ENCODE data around the gene C9orf153. TPM values are rescaled to one million over a fixed set of nuclear protein-coding genes. Genes with fewer than 3 reads are reported as not detected.
"Not testable (repeated sequence)": the region's sequence is repeated elsewhere in the genome, so short reads cannot be mapped to it uniquely, and the experiment has no call there.

C9orf153 gene
- total RNA-seq, 2 experiments from 2014 or later: 0.34 to 0.42 TPM

- Mint-ChIP-seq H3K27ac (no peak overlapping the region), H3K27me3 (ENCODE audit: low read depth) (no peaks in the 10 kb centered on the region), H3K4me3 (no peak overlapping the region), H3K9me3 (ENCODE audit: insufficient read depth) (no peaks in the 10 kb centered on the region), H3K4me1 (ENCODE audit: low read depth) (no peaks in the 10 kb centered on the region), H3K36me3 (ENCODE audit: low read depth) (no peaks in the 10 kb centered on the region)
- ChIA-PET CTCF (interaction anchor here (1.5 to 1.9 kb wide), 2 partner anchors 15 to 16 kb away, joined by 4 to 9 read pairs; no protein-coding TSS in a partner anchor), POLR2A (no interaction called here)
- no peak for ATAC-seq
- no peak for DNase-seq
Observed at GRCh38 chr9:86217076-86217755, 42.2 kb downstream of the C9orf153 start.

DNA sequence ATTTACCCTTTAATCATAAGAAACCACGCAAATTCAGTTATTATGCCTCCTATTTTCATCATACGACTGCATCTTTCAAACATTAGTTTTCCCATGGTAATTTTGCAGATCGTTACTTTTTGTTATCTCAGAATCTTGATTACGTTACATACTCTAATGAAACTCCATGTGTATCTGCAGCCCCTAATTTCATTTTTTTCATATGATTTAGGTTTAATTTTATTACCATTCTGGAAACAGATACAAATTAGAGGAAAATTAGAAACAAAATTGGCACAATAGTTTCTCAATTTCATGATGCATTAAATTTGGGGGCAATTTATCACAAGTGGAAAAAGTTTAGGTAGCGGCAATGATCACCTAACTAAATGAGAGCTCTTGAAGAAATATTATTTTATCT, 52.3 kb downstream of the C9orf153 start:
- peaks cover 5% of the 10 kb centered on the region for H3K27me3 Mint-ChIP-seq (ENCODE audit: low read depth)
- DNase-seq: no peak
- no peak for ATAC-seq
- no peaks in the 10 kb centered on the region for H3K36me3 Mint-ChIP-seq (ENCODE audit: low read depth)
- ChIA-PET POLR2A (no interaction called here), CTCF (no interaction called here)
- no peak overlapping the region for H3K27ac Mint-ChIP-seq
- H3K4me1 Mint-ChIP-seq (ENCODE audit: low read depth): no peaks in the 10 kb centered on the region
- H3K9me3 Mint-ChIP-seq (ENCODE audit: insufficient read depth): no peaks in the 10 kb centered on the region
- no peak overlapping the region for H3K4me3 Mint-ChIP-seq

DNA sequence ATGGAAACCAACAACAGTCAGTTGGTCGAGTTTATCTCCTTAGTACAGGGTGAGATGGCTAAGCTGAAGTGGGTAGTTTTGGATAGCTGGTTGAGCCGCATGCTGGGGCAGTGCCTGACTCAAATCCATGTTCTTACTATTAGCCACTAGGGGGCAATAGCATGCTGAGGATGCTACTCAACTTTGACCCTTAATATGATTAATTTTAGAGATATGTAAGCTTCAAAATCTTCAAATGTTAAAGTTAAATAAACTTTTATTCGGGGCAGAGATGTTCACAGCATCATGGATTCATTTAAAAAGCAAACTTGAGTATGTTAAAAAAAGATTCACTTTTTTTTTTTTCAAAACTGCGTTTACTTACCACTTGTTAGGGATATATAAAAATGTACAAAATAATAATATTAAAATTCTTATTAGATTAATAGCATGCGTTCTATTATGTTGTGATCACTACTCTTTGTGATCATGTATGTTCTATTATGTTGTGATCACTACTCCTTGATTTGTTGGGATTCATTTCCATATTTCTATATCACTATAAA, 57.0 kb downstream of the C9orf153 start:
- Mint-ChIP-seq H3K9me3 (ENCODE audit: insufficient read depth) (no peaks in the 10 kb centered on the region), H3K4me3 (no peak overlapping the region), H3K27ac (no peak overlapping the region), H3K27me3 (ENCODE audit: low read depth) (peaks cover 9% of the 10 kb centered on the region), H3K4me1 (ENCODE audit: low read depth) (peaks cover 4% of the 10 kb centered on the region), H3K36me3 (ENCODE audit: low read depth) (no peaks in the 10 kb centered on the region)
- POLR2A ChIA-PET: interaction anchor here (0.7 to 0.8 kb wide), 2 partner anchors 80 to 627 kb away, joined by 3 to 7 read pairs; partner anchors contain the start of gene ISCA1
- DNase-seq (peak; percentile 40), ATAC-seq (peak; percentile 74)
- CTCF ChIA-PET: interaction anchor here (0.6 to 2.0 kb wide), 18 partner anchors 11 to 255 kb away, joined by 3 to 10 read pairs (median 4); no protein-coding TSS in a partner anchor

DNA sequence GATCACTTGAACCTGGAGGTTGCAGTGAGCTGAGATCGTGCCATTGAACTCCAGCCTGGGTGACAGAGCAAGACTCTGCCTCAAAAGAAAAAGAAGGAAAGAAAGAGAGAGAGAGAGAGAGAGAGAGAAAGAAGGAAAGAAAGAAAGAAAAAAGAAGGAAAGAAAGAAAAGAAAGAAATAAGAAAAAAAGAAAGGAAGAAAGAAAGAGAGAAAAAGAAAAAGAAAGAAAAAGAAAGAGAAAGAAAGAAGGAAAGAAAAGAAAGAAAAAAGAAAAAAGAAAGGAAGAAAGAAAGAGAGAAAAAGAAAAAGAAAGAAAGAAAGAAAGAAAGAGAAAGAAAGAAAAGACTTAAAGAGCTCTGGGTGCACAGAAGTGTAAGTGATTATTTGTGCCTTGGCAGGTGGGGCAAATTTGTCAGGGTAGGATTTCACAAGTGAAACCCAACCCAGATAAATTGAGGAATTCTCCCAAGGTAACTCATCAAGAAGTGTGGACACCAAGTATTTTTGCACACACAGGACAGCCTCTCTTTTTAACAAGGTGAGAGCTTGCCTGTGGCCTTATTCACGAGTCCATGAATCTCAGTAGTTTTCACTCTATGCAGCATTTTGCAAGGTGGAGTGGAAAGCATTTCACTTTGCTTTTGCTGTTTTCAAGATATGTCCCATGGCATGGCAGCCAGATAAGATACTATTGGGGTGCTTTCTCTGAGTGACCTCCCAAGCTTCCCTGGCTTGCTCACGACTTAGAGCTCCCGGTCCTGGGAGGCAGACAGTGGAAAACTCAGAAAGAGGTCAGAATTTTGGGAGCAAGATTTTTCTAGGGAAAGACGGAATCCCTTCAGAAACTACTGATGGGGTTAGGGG, 57.8 kb downstream of the C9orf153 start:
- Mint-ChIP-seq H3K36me3 (ENCODE audit: low read depth) (no peaks in the 10 kb centered on the region), H3K4me3 (no peak overlapping the region), H3K4me1 (ENCODE audit: low read depth) (peaks cover 4% of the 10 kb centered on the region), H3K27me3 (ENCODE audit: low read depth) (peaks cover 9% of the 10 kb centered on the region), H3K9me3 (ENCODE audit: insufficient read depth) (no peaks in the 10 kb centered on the region), H3K27ac (no peak overlapping the region)
- ATAC-seq (no peak), DNase-seq (no peak)
- ChIA-PET POLR2A (interaction anchor here (0.7 kb wide), 1 partner anchor 626 kb away, joined by 7 read pairs; no protein-coding TSS in a partner anchor), CTCF (interaction anchor here (0.6 to 2.0 kb wide), 16 partner anchors 10 to 255 kb away, joined by 3 to 10 read pairs (median 4); no protein-coding TSS in a partner anchor)

GRCh38 chr9:86200599-86201162, 58.8 kb downstream of the C9orf153 start:
- H3K4me3 Mint-ChIP-seq: no peak overlapping the region
- POLR2A ChIA-PET: no interaction called here
- peaks cover 9% of the 10 kb centered on the region for H3K27me3 Mint-ChIP-seq (ENCODE audit: low read depth)
- peaks cover 4% of the 10 kb centered on the region for H3K4me1 Mint-ChIP-seq (ENCODE audit: low read depth)
- DNase-seq (no peak), ATAC-seq (no peak)
- H3K9me3 Mint-ChIP-seq (ENCODE audit: insufficient read depth): no peaks in the 10 kb centered on the region
- no peaks in the 10 kb centered on the region for H3K36me3 Mint-ChIP-seq (ENCODE audit: low read depth)
- CTCF ChIA-PET: interaction anchor here (1.4 kb wide), 1 partner anchor 17 kb away, joined by 3 read pairs; no protein-coding TSS in a partner anchor
- H3K27ac Mint-ChIP-seq: no peak overlapping the region

DNA sequence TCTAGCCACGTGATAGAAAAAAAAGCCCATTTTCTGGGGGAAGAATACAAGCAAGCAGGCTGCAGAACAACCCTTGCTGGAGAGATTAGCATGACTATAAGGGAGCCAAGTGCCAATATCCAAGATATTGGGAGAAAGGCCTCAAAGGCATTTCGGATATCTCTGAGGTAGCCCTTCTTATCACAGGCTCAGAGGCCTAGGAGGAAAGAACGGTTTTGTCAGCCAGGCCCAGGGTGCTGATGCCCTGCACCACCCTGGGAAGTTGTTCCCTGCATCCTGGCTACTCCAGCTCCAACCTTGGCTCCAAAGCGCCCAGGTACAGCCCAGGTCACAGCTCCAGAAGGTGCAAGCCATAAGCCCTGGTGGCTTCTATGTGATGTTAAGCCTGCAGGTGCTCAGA, 66.4 kb downstream of the C9orf153 start:
- Mint-ChIP-seq H3K27me3 (ENCODE audit: low read depth) (peaks cover 3% of the 10 kb centered on the region), H3K36me3 (ENCODE audit: low read depth) (no peaks in the 10 kb centered on the region), H3K9me3 (ENCODE audit: insufficient read depth) (peaks cover 17% of the 10 kb centered on the region), H3K4me3 (no peak overlapping the region), H3K4me1 (ENCODE audit: low read depth) (no peaks in the 10 kb centered on the region), H3K27ac (no peak overlapping the region)
- DNase-seq: no peak
- no peak for ATAC-seq
- ChIA-PET CTCF (no interaction called here), POLR2A (no interaction called here)

GRCh38 chr9:86190700-86191099, 68.8 kb downstream of the C9orf153 start:
- CTCF ChIA-PET: interaction anchor here (2.1 kb wide), 1 partner anchor 12 kb away, joined by 7 read pairs; no protein-coding TSS in a partner anchor
- DNase-seq; H3K4me1 Mint-ChIP-seq (ENCODE audit: low read depth); H3K27me3 Mint-ChIP-seq (ENCODE audit: low read depth); ATAC-seq; H3K27ac Mint-ChIP-seq; POLR2A ChIA-PET; H3K36me3 Mint-ChIP-seq (ENCODE audit: low read depth); H3K4me3 Mint-ChIP-seq: not testable (repeated sequence)
- peaks cover 17% of the 10 kb centered on the region for H3K9me3 Mint-ChIP-seq (ENCODE audit: insufficient read depth)

GRCh38 chr9:86187121-86187520, 72.3 kb downstream of the C9orf153 start:
- ChIA-PET POLR2A (no interaction called here), CTCF (no interaction called here)
- H3K27ac Mint-ChIP-seq: no peak overlapping the region
- no peaks in the 10 kb centered on the region for H3K4me1 Mint-ChIP-seq (ENCODE audit: low read depth)
- H3K36me3 Mint-ChIP-seq (ENCODE audit: low read depth): no peaks in the 10 kb centered on the region
- H3K4me3 Mint-ChIP-seq: no peak overlapping the region
- no peak for ATAC-seq
- DNase-seq: no peak
- H3K9me3 Mint-ChIP-seq (ENCODE audit: insufficient read depth): no peaks in the 10 kb centered on the region
- H3K27me3 Mint-ChIP-seq (ENCODE audit: low read depth): peaks cover 6% of the 10 kb centered on the region

DNA sequence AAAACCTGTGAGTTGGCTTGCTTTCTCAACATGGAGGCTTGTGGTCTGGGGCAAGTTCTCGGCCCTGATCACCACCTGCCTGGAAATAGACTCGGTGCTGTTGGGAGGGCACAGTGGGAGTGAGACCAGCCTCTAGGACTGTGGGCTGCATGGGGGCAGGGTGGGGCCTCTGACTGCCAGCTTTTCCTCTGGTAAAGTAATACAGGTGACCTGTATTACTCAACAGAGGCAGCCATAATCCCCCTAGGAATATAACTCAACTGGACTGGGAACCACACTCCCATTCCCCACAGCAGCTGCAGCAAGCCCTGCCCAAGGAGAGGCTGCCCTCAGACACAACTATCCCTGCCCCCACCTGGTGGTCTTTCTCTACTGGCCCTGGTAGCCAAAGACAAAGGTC, 72.8 kb downstream of the C9orf153 start:
- no peak for DNase-seq
- ChIA-PET CTCF (no interaction called here), POLR2A (no interaction called here)
- no peak for ATAC-seq
- H3K27ac Mint-ChIP-seq: no peak overlapping the region
- H3K9me3 Mint-ChIP-seq (ENCODE audit: insufficient read depth): no peaks in the 10 kb centered on the region
- no peaks in the 10 kb centered on the region for H3K4me1 Mint-ChIP-seq (ENCODE audit: low read depth)
- no peaks in the 10 kb centered on the region for H3K36me3 Mint-ChIP-seq (ENCODE audit: low read depth)
- no peak overlapping the region for H3K4me3 Mint-ChIP-seq
- H3K27me3 Mint-ChIP-seq (ENCODE audit: low read depth): peaks cover 6% of the 10 kb centered on the region

DNA sequence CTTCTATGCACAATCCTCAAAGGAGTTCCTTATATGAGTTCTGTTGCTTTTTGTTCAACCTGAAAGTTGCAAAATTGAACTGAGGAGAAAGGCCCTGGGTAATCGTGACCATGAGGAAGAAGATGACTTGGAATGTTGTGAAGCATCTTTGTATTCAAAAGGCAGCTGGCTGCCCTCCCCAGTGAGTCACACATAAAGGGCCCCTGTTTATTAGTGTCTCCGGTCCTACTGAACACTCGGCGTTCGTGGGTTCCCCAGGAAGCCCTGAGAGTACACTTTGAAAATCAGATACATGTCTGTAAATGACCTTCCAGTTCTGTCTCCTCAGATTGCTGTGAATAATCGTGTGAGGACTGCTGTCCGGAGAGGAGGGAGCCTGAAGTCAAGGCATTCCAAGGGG, 73.6 kb downstream of the C9orf153 start:
- Mint-ChIP-seq H3K9me3 (ENCODE audit: insufficient read depth) (no peaks in the 10 kb centered on the region), H3K4me1 (ENCODE audit: low read depth) (no peaks in the 10 kb centered on the region)
- no peak for ATAC-seq

GRCh38 chr9:86184138-86184524, 75.3 kb downstream of the C9orf153 start:
- DNase-seq (no peak), ATAC-seq (no peak)
- ChIA-PET POLR2A (no interaction called here), CTCF (interaction anchor here (1.1 to 1.4 kb wide), 3 partner anchors 16 to 18 kb away, joined by 3 to 4 read pairs (median 4); no protein-coding TSS in a partner anchor)
- peaks cover 3% of the 10 kb centered on the region for H3K27me3 Mint-ChIP-seq (ENCODE audit: low read depth)
- H3K27ac Mint-ChIP-seq: peak overlapping the region; percentile 6
- no peaks in the 10 kb centered on the region for H3K4me1 Mint-ChIP-seq (ENCODE audit: low read depth)
- H3K36me3 Mint-ChIP-seq (ENCODE audit: low read depth): no peaks in the 10 kb centered on the region
- no peaks in the 10 kb centered on the region for H3K9me3 Mint-ChIP-seq (ENCODE audit: insufficient read depth)
- H3K4me3 Mint-ChIP-seq: no peak overlapping the region

More for the DNA sequence above, 73.6 kb downstream of the C9orf153 start:
- H3K4me3 Mint-ChIP-seq: no peak overlapping the region
- no peaks in the 10 kb centered on the region for H3K36me3 Mint-ChIP-seq (ENCODE audit: low read depth)
- DNase-seq: no peak
- peaks cover 6% of the 10 kb centered on the region for H3K27me3 Mint-ChIP-seq (ENCODE audit: low read depth)
- no peak overlapping the region for H3K27ac Mint-ChIP-seq
- ChIA-PET CTCF (no interaction called here), POLR2A (no interaction called here)
